ENCODE data around the gene CCDC190. TPM values are rescaled to one million over a fixed set of nuclear protein-coding genes. Genes with fewer than 3 reads are reported as not detected.

Gene CCDC190
- total RNA-seq (not detected), polyA plus RNA-seq (not detected)
- long read RNA-seq, donor 1 = 0 reads
- long read RNA-seq, donor 2 = 0 reads
- long read RNA-seq, donor 3 = 0 reads
- long read RNA-seq, donor 4 = 0 reads
- long read RNA-seq, donor 5 = 0 reads
- long read RNA-seq, donor 6 = 0 reads
- long read RNA-seq, donor 7 = 0 reads
- long read RNA-seq, donor 8 = 0 reads
- long read RNA-seq, donor 9 = 0 reads
- long read RNA-seq, donor 10 = 0 reads

- H3K4me1 ChIP-seq (replicated peaks in 1 of 2) = no peaks in the 10 kb centered on the region
- DNase-seq = no peak
- H3K27me3 ChIP-seq = no peaks in the 10 kb centered on the region
- TF ChIP-seq POLR2A (IDR thresholded peaks at IDR 0.05) = no peak
- TF ChIP-seq CTCF (IDR thresholded peaks at IDR 0.05) = no peak
- no peaks in the 10 kb centered on the region for H3K36me3 ChIP-seq (replicated peaks in 1 of 2)
- intact Hi-C loops (cut with DNase I) = loop anchor here in 1 of 2 donors (5.0 kb wide), 1 partner anchor 311 kb away; no protein-coding TSS in a partner anchor
- H3K27ac ChIP-seq = no peak within 1 kb of the TSS
- no peak within 1 kb of the TSS for H3K4me3 ChIP-seq
- H3K9me3 ChIP-seq (replicated peaks in 1 of 3) = no peaks in the 10 kb centered on the region
- WGBS, 4 donors = 75 to 78% (median 75%) methylated on average over 4 of the region's 4 CpGs
These were observed at the start of gene CCDC190 for GRCh38 chr1:162861101-162861500. CCDC190 (minus strand) TSS chr1:162861175; CDS start chr1:162859646, 1,529 bp downstream.

- no peak for DNase-seq
- TF ChIP-seq POLR2A (IDR thresholded peaks at IDR 0.05) = no peak
- TF ChIP-seq CTCF (IDR thresholded peaks at IDR 0.05) = no peak
- Histone ChIP-seq H3K36me3 (replicated peaks in 1 of 2) (no peaks in the 10 kb centered on the region), H3K27ac (no peak overlapping the region), H3K4me1 (replicated peaks in 1 of 2) (no peaks in the 10 kb centered on the region), H3K9me3 (replicated peaks in 1 of 3) (peaks cover 0 to 13% (median 0%) of the 10 kb centered on the region in 3 donors), H3K4me3 (no peak overlapping the region), H3K27me3 (no peaks in the 10 kb centered on the region)
- intact Hi-C loops (cut with DNase I) = no loop called here
- 89 to 91% (median 90%) methylated on average over 2 of the region's 2 CpGs for WGBS, 4 donors
These were observed 49.2 kb upstream of the CCDC190 start for GRCh38 chr1:162910161-162910560.

- TF ChIP-seq POLR2A (IDR thresholded peaks at IDR 0.05) (no peak), CTCF (IDR thresholded peaks at IDR 0.05) (no peak)
- H3K36me3 ChIP-seq (replicated peaks in 1 of 2) = no peaks in the 10 kb centered on the region
- H3K4me1 ChIP-seq (replicated peaks in 1 of 2) = no peaks in the 10 kb centered on the region
- no peak overlapping the region for H3K4me3 ChIP-seq
- intact Hi-C loops (cut with DNase I) = no loop called here
- no peaks in the 10 kb centered on the region for H3K27me3 ChIP-seq
- 29 to 71% (median 40%) methylated on average over 2 of the region's 2 CpGs for WGBS, 4 donors
- H3K9me3 ChIP-seq (replicated peaks in 1 of 3) = peaks cover 0 to 13% (median 0%) of the 10 kb centered on the region in 3 donors
- H3K27ac ChIP-seq = no peak overlapping the region
- DNase-seq = no peak
These were observed 47.8 kb upstream of the CCDC190 start for GRCh38 chr1:162908780-162909179.

- H3K27me3 ChIP-seq = no peaks in the 10 kb centered on the region
- no peaks in the 10 kb centered on the region for H3K36me3 ChIP-seq (replicated peaks in 1 of 2)
- DNase-seq = no peak
- WGBS, 4 donors = 53 to 65% (median 59%) methylated on average over 2 of the region's 2 CpGs
- peaks cover 0 to 13% (median 0%) of the 10 kb centered on the region in 3 donors for H3K9me3 ChIP-seq (replicated peaks in 1 of 3)
- no peak overlapping the region for H3K27ac ChIP-seq
- intact Hi-C loops (cut with DNase I) = no loop called here
- TF ChIP-seq CTCF (IDR thresholded peaks at IDR 0.05) (no peak), POLR2A (IDR thresholded peaks at IDR 0.05) (no peak)
- no peaks in the 10 kb centered on the region for H3K4me1 ChIP-seq (replicated peaks in 1 of 2)
- no peak overlapping the region for H3K4me3 ChIP-seq
These were observed 47.3 kb upstream of the CCDC190 start for GRCh38 chr1:162908236-162908635.

Data from adrenal gland (tissue), 19 donors.